ENCODE results near the gene WDR82.

WDR82 gene

GRCh38 chr3:52278510-52279069, at the start of gene WDR82:
Gene WDR82 (minus strand): TSS chr3:52278649. CDS start chr3:52278361, 288 bp downstream.
- peak within 1 kb of the TSS; percentile 81 for H3K4me3 ChIP-seq (ENCODE audit: low read depth, low read length)
- TF ChIP-seq, protein P1, sequence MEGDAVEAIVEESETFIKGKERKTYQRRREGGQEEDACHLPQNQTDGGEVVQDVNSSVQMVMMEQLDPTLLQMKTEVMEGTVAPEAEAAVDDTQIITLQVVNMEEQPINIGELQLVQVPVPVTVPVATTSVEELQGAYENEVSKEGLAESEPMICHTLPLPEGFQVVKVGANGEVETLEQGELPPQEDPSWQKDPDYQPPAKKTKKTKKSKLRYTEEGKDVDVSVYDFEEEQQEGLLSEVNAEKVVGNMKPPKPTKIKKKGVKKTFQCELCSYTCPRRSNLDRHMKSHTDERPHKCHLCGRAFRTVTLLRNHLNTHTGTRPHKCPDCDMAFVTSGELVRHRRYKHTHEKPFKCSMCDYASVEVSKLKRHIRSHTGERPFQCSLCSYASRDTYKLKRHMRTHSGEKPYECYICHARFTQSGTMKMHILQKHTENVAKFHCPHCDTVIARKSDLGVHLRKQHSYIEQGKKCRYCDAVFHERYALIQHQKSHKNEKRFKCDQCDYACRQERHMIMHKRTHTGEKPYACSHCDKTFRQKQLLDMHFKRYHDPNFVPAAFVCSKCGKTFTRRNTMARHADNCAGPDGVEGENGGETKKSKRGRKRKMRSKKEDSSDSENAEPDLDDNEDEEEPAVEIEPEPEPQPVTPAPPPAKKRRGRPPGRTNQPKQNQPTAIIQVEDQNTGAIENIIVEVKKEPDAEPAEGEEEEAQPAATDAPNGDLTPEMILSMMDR (IDR thresholded peaks at IDR 0.05; ENCODE audit: insufficient read depth, low read depth, low read length, missing control alignments), result peak; percentile 46
- peak; percentile 97 for DNase-seq (ENCODE audit: low read depth)

DNA sequence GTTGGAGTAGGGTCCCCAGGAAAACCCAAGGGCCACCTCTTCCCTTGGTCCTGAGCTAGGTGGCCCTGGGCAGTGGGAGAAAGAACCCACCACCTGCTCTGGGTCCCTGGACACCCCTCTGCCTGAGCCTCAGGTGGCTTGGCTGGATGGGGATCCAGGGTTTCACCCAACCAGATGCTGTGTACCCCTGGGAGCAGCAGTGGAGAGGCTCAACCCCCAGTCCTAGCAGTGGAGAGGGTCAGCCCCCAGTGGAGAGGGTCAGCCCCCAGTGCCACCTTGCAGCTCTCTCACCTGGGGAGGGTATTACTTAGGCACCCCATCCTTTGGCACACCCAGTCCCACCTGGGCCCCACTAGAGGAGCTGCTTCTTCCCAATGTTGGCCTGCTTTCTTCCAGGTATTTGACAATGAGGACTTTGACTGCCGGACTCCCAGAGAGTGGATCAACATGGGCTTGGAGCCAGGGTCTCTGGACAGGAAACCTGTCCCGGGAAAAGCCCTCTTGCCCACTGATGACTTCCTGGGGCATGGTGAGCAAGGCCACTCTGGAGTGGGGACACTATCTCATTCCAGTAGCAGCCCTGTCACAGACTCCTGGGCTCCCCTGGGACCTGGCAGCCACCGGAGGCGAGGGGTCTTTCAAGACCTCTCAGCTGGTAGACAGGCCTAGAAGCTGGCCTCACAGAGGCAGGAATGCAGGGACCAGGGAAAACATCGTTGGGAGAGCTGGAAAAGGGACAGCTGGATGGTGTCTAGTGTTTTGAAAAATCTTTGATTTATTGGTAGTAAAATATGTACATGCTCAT, 49.2 kb upstream of the WDR82 start:
- TF ChIP-seq, protein P1 (IDR thresholded peaks at IDR 0.05; ENCODE audit: insufficient read depth, low read depth, low read length, missing control alignments), result no peak
- no peak for DNase-seq (ENCODE audit: low read depth)

GRCh38 chr3:52326976-52327375, 48.5 kb upstream of the WDR82 start:
- TF ChIP-seq, protein P1 (IDR thresholded peaks at IDR 0.05; ENCODE audit: insufficient read depth, low read depth, low read length, missing control alignments), result no peak
- H3K4me3 ChIP-seq (ENCODE audit: low read depth, low read length), result no peak overlapping the region
- no peak for DNase-seq (ENCODE audit: low read depth)

More for the DNA sequence above, 49.2 kb upstream of the WDR82 start:
- H3K4me3 ChIP-seq (ENCODE audit: low read depth, low read length), result no peak overlapping the region

- no peak for DNase-seq (ENCODE audit: low read depth)
- no peak overlapping the region for H3K4me3 ChIP-seq (ENCODE audit: low read depth, low read length)
- TF ChIP-seq, protein P1 (IDR thresholded peaks at IDR 0.05; ENCODE audit: insufficient read depth, low read depth, low read length, missing control alignments), result no peak
Measured at GRCh38 chr3:52325686-52326085, 47.2 kb upstream of the WDR82 start.

DNA sequence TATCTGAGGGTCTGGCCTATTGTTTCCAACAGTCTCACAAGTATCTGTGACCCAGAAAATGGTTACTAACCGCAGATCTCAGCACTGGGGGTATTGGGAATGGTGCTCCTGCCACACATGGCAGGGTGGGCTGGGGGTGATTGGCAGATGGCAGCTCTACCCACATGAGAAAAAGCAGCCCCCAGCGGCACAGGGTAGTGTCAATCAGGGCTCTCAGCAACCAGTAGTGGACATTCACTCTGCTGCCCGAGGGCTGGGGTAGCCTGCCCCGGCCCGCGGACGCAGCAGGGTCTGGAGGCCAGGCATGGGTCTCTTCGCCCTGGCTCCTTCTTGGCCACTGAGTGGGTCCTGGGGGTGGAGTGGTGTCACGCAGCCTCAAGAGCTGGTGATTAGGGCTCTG, 46.2 kb upstream of the WDR82 start:
- TF ChIP-seq, protein P1 (IDR thresholded peaks at IDR 0.05; ENCODE audit: insufficient read depth, low read depth, low read length, missing control alignments), result no peak
- no peak for DNase-seq (ENCODE audit: low read depth)
- no peak overlapping the region for H3K4me3 ChIP-seq (ENCODE audit: low read depth, low read length)

DNA sequence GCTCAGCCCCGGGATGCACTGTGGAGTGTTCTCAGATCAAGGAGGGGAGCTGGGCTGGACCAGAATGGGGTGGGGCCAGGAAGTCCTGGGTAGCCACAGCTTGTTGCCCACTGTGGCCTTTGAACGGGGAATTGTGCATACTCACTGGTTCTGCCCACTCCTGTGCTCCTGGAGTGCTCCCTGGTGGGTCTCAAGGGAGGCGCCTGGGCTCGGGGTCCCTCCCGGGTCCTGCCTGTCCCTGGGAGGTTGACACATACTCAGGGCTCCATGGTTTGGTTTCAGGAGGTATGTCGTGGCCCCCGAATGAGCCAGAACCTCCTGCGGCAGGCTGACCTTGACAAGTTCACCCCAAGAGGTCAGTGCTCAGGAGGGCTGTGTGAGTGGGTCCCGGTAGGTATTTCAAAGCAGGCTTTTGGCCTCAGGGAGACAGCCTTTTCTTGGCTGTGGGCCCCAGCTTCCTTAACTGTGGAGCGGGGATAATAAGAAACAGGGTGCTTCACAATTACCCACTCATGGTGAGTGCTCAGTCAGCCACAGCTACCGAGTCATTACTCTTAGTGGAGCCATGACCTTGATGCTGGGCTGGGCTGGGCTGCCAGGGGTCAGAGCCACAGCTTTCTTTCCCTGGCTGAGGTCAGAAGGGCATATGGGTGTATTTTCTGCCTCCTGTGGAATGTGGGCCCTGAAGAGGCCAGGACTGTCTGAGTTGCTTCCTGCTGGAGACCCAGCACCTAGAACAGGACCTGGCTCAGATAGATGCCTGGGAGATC, 45.3 kb upstream of the WDR82 start:
- TF ChIP-seq, protein P1 (IDR thresholded peaks at IDR 0.05; ENCODE audit: insufficient read depth, low read depth, low read length, missing control alignments), result no peak
- no peak for DNase-seq (ENCODE audit: low read depth)
- H3K4me3 ChIP-seq (ENCODE audit: low read depth, low read length), result no peak overlapping the region

Measured in GM12865 (cell line).